ENCODE measurements around the gene ATP6V1F.

Gene ATP6V1F

DNA sequence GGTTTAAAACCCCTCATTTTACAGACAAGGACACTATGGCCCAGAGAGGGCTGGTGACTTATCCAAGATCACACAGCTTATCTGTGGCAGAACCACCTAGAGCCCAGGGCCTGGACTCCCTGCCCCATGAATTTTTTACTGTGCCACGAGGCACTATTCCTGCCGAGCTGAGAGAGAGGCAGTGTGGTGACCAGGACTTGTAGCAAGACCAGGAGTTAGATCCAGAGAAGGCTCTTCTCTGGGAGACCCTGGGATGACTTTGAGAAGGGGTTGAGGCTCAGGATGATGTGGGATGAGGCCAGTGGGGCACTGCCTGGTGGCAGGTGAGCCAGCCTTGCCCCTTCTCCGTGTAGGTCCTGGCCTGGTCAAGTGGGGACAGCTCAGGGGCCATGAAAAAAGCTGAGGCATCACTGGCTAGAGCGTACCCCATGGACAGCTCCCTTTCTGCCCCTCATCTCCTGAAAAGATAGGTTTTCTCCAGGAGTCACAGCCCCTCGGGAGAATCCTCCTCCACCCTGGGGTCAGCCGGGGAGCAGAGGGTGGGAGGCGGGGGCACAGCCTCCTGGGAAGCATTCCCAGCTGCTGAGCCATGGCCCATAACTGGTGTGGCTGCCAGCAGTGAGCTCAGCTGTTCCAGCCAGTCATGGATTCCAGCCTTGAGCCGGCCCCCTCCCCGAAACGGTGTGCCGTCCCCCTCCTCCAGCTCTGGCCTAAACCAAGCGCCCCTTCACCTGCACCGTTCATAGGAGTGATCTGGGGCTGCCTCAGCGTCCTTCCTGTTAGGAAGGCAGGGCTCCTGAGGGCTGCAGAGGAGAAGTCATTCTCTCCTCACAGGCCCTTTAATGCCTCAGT, 26.6 kb upstream of the ATP6V1F start:
- DNase-seq (ENCODE audit: low read depth): no peak

GRCh38 chr7:128836729-128837348, 25.8 kb upstream of the ATP6V1F start:
- no peak for DNase-seq (ENCODE audit: low read depth)

DNA sequence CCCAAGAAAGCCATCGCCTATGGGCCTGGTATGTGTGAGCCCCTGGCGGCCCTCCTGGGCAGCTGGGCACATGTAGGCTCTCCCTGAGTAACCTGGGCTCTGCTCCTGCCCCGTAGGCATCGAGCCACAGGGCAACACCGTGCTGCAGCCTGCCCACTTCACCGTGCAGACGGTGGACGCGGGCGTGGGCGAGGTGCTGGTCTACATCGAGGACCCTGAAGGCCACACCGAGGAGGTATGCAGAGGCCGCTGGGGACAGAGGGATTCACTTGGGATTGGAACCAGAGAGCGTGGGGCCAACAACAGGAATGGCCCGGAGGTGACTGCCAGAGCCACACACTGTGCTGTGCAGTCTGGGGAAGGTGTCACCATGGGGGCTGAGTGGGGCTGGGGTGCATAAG, 25.1 kb upstream of the ATP6V1F start:
- no peak for DNase-seq (ENCODE audit: low read depth)

DNA sequence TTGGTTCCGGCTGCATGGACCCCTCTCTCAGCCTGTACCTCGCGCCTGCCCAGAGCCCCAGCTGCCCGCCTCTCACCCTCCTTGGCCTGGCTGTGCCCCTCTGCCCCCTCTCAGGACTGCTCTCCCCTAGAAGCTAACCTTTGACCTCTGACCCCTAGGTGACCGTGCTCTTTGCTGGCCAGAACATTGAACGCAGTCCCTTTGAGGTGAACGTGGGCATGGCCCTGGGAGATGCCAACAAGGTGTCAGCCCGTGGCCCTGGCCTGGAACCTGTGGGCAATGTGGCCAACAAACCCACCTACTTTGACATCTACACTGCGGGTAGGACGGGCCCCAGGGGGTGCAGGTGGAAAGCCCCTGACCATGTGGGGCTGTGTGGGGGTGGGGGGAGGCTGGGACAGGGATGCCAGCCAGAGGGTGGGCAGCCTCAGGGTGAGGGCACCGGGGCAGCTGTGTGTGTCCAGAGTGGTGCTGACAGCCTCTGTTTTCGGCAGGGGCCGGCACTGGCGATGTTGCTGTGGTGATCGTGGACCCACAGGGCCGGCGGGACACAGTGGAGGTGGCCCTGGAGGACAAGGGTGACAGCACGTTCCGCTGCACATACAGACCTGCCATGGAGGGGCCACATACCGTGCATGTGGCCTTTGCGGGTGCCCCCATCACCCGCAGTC, 24.4 kb upstream of the ATP6V1F start:
- DNase-seq (ENCODE audit: low read depth): no peak

GRCh38 chr7:128838981-128839731, 23.5 kb upstream of the ATP6V1F start:
- no peak for DNase-seq (ENCODE audit: low read depth)

- DNase-seq (ENCODE audit: low read depth): no peak
Observed at GRCh38 chr7:128839751-128840177, 22.9 kb upstream of the ATP6V1F start.

GRCh38 chr7:128840326-128841170, 22.1 kb upstream of the ATP6V1F start:
- no peak for DNase-seq (ENCODE audit: low read depth)

DNA sequence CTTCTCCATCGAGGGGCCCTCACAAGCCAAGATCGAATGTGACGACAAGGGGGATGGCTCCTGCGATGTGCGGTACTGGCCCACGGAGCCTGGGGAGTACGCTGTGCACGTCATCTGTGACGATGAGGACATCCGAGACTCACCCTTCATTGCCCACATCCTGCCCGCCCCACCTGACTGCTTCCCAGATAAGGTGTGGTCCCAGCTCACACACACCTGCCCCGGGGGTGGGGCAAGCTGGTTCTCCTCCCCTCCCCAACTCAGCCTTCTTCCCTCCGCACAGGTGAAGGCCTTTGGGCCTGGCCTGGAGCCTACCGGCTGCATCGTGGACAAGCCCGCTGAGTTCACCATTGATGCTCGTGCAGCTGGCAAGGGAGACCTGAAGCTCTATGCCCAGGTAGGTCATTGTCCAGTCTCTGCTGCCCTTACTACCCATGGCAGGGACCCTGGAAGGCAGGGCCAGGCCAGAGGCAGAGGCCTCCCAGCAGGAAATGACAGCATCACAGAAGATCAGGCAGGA, 21.4 kb upstream of the ATP6V1F start:
- DNase-seq (ENCODE audit: low read depth): no peak

DNA sequence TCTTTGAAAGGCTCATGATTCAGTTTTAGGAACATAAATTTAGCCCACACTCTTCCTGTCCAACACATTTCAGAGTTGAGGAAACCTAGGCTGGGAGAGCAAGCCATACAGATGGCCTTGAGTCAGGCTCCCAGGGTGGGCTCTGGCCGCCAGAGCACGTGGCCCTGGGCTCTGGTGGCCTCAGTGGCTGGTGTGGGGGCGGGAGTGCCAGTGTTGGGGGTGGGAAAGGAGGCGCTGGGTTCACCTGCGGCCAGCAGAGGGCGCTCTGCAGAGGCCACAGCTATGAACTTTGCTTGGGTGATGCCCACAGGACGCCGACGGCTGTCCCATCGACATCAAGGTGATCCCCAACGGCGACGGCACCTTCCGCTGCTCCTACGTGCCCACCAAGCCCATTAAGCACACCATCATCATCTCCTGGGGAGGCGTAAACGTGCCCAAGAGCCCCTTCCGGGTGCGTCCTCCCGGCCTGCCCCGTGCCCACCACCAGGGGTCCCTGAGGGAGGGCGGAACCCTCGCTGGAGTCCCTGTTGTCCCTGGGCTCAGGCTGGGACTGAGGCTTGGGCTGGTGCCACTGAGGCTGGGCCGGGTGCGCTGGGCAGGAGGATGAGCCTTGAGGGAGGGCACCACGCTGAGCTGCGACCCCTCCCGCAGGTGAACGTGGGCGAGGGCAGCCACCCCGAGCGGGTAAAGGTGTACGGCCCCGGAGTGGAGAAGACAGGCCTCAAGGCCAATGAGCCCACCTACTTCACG, 20.6 kb upstream of the ATP6V1F start:
- no peak for DNase-seq (ENCODE audit: low read depth)

DNA sequence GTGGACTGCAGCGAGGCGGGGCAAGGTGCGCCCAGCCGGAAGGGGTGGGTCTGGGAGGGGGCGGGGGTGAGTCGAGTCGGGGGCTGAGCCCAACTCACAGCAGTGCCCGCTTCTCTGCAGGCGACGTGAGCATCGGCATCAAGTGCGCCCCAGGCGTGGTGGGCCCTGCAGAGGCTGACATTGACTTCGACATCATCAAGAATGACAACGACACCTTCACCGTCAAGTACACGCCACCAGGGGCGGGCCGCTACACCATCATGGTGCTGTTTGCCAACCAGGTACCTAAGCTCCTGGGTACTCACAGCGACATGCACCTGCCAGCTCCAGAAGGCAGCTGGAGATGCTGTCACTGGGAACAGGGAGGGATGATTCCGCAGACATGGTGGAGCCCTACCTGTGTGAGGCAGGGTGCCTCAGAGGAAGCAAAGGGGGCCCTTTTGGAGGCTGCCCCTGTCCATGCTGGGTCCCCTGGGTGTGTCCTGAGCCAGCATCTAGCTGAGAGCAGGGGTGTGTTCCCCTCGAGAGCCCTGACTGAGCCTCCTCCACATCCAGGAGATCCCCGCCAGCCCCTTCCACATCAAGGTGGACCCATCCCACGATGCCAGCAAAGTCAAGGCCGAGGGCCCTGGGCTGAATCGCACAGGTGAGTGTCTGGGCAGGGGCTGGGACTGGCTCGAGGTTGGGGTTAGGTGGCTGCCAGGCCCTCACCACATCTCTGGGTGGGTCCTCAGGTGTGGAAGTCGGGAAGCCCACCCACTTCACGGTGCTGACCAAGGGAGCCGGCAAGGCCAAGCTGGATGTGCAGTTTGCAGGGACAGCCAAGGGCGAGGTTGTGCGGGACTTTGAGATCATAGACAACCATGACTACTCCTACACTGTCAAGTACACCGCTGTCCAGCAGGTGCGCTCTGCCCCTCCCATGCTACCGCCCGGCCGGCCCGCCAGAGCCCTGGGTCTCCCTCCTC, 19.7 kb upstream of the ATP6V1F start:
- no peak for DNase-seq (ENCODE audit: low read depth)

- DNase-seq (ENCODE audit: low read depth): no peak
Observed at GRCh38 chr7:128843938-128844621, 18.6 kb upstream of the ATP6V1F start.

DNA sequence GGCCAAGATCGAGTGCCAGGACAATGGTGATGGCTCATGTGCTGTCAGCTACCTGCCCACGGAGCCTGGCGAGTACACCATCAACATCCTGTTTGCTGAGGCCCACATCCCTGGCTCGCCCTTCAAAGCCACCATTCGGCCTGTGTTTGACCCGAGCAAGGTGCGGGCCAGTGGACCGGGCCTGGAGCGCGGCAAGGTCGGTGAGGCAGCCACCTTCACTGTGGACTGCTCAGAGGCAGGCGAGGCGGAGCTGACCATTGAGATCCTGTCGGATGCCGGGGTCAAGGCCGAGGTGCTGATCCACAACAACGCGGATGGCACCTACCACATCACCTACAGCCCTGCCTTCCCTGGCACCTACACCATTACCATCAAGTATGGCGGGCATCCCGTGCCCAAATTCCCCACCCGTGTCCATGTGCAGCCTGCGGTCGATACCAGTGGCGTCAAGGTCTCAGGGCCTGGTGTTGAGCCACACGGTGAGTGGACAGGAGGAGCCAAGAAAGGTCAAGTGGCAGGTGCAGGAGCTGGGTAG, 17.8 kb upstream of the ATP6V1F start:
- no peak for DNase-seq (ENCODE audit: low read depth)

- no peak for DNase-seq (ENCODE audit: low read depth)
Observed at GRCh38 chr7:128845475-128845874, 17.2 kb upstream of the ATP6V1F start.

GRCh38 chr7:128845987-128846386, 16.7 kb upstream of the ATP6V1F start:
- no peak for DNase-seq (ENCODE audit: low read depth)

GRCh38 chr7:128846781-128847444, 15.7 kb upstream of the ATP6V1F start:
- DNase-seq (ENCODE audit: low read depth): no peak

DNA sequence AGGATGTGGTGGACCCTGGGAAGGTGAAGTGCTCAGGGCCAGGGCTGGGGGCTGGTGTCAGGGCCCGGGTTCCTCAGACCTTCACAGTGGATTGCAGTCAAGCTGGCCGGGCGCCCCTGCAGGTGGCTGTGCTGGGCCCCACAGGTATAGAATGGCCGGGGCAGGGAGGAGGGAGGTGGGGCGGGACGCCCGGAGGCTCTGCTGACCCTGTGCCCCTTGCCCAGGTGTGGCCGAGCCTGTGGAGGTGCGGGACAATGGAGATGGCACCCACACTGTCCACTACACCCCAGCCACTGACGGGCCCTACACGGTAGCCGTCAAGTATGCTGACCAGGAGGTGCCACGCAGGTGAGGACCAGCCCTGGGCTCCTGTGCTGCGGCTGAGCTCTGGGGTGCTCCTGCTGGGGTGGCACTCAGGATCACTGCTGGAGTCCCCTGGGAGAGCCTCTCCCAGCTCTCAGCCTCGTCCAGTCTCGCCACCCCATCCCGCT, 14.9 kb upstream of the ATP6V1F start:
- no peak for DNase-seq (ENCODE audit: low read depth)

GRCh38 chr7:128848289-128849155, 14.1 kb upstream of the ATP6V1F start:
- no peak for DNase-seq (ENCODE audit: low read depth)

Measured in stimulated activated CD8-positive, alpha-beta memory T cell treated with anti-CD3 and anti-CD28 coated beads, Interleukin-15, amount 100 ng/mL, for 1 hour (primary cell).